Measurements from ENCODE around the gene FRMD3.
A peak's percentile ranks its signal among the peaks of the same experiment; 100 is the strongest.

The FRMD3 gene

GRCh38 chr9:83403527-83404238, 134.5 kb downstream of the FRMD3 start:
- peaks cover 7% of the 10 kb centered on the region for H3K27me3 Mint-ChIP-seq (ENCODE audit: low read depth)
- TF ChIP-seq, protein P1, sequence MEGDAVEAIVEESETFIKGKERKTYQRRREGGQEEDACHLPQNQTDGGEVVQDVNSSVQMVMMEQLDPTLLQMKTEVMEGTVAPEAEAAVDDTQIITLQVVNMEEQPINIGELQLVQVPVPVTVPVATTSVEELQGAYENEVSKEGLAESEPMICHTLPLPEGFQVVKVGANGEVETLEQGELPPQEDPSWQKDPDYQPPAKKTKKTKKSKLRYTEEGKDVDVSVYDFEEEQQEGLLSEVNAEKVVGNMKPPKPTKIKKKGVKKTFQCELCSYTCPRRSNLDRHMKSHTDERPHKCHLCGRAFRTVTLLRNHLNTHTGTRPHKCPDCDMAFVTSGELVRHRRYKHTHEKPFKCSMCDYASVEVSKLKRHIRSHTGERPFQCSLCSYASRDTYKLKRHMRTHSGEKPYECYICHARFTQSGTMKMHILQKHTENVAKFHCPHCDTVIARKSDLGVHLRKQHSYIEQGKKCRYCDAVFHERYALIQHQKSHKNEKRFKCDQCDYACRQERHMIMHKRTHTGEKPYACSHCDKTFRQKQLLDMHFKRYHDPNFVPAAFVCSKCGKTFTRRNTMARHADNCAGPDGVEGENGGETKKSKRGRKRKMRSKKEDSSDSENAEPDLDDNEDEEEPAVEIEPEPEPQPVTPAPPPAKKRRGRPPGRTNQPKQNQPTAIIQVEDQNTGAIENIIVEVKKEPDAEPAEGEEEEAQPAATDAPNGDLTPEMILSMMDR (IDR thresholded peaks at IDR 0.05; ENCODE audit: unreplicated experiment in 3 of 3) = no peak
- no peak overlapping the region for H3K4me3 Mint-ChIP-seq
- no peaks in the 10 kb centered on the region for H3K36me3 Mint-ChIP-seq (ENCODE audit: low read depth)
- peak overlapping the region; percentile 20 to 74 (median 67) for H3K27ac Mint-ChIP-seq
- H3K9me3 Mint-ChIP-seq = peaks cover 3% of the 10 kb centered on the region
- peaks cover 10% of the 10 kb centered on the region for H3K4me1 Mint-ChIP-seq

DNA sequence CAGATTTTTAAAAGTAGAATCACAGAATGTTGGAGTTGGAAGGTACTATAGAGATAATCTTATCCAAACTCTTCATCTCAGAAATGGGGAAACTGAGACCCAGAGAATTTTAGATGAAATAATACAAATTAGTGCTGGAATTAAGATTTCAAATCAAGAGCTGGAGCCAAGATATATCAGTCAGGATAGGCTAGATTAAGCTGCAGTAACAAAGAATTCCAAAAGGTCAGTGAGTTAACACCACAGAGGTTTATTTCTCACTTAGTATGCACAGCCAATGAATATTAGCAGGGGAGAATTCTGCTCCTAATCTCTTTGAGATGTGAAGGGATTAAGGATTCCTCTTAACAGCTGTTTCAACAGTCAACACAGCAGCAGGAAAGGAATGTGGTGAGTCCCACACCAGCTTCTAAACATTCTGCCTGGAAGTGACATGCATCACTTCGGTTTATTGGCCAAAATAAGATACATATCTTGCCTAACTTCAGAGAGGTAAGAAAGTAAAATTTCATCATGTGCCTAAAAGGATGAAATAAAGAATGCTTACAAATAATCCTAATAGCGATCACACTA, 136.8 kb downstream of the FRMD3 start:
- Mint-ChIP-seq H3K4me1 (peaks cover 10% of the 10 kb centered on the region), H3K9me3 (peaks cover 3% of the 10 kb centered on the region), H3K27me3 (ENCODE audit: low read depth) (peaks cover 7% of the 10 kb centered on the region), H3K4me3 (no peak overlapping the region), H3K27ac (no peak overlapping the region), H3K36me3 (ENCODE audit: low read depth) (no peaks in the 10 kb centered on the region)
- TF ChIP-seq, protein P1 (IDR thresholded peaks at IDR 0.05; ENCODE audit: unreplicated experiment in 3 of 3) = no peak

DNA sequence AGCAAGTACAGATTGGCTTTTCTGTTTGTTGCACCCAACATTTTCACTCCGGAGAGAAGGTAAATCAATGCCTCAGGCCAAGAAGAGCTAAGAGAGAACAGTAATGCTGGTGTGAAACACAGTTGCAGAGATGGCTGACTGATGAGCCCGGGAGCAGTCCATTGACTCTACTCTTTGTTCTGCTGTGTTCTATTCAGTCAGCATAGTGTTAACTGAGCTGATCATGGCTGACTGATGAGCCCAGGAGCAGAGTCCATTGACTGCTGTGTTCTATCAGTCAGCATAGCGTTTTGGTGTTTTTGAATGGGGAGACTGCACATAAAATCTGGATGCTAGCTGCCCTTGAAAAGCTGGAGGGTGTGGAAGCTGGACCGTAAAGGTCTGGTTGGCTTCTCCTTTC, 141.4 kb downstream of the FRMD3 start:
- peaks cover 3% of the 10 kb centered on the region for H3K9me3 Mint-ChIP-seq
- H3K27me3 Mint-ChIP-seq (ENCODE audit: low read depth) = no peaks in the 10 kb centered on the region
- TF ChIP-seq, protein P1 (IDR thresholded peaks at IDR 0.05; ENCODE audit: unreplicated experiment in 3 of 3) = no peak
- no peak overlapping the region for H3K4me3 Mint-ChIP-seq
- peaks cover 4% of the 10 kb centered on the region for H3K4me1 Mint-ChIP-seq
- no peaks in the 10 kb centered on the region for H3K36me3 Mint-ChIP-seq (ENCODE audit: low read depth)
- H3K27ac Mint-ChIP-seq = no peak overlapping the region

DNA sequence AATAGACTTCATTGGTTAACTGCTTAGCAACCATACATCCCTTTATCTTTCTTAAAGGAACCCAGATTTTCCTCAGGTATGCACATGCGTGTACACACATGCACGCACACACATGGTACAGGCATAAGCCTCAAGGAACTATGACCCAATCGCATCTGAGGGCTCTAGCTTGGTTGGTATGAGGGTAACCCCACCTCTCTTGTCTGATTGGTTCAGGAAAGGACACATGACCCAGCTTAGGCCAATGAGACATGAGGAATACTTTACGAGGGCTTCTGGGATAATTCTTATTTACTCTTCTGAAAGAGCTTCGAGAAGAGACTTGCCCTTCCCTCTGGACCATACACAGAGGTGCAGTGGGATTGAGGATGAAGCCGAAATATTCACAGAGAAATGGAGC, 141.9 kb downstream of the FRMD3 start:
- peaks cover 3% of the 10 kb centered on the region for H3K9me3 Mint-ChIP-seq
- peaks cover 4% of the 10 kb centered on the region for H3K4me1 Mint-ChIP-seq
- H3K27ac Mint-ChIP-seq = no peak overlapping the region
- no peak overlapping the region for H3K4me3 Mint-ChIP-seq
- H3K27me3 Mint-ChIP-seq (ENCODE audit: low read depth) = no peaks in the 10 kb centered on the region
- TF ChIP-seq, protein P1 (IDR thresholded peaks at IDR 0.05; ENCODE audit: unreplicated experiment in 3 of 3) = no peak
- no peaks in the 10 kb centered on the region for H3K36me3 Mint-ChIP-seq (ENCODE audit: low read depth)

DNA sequence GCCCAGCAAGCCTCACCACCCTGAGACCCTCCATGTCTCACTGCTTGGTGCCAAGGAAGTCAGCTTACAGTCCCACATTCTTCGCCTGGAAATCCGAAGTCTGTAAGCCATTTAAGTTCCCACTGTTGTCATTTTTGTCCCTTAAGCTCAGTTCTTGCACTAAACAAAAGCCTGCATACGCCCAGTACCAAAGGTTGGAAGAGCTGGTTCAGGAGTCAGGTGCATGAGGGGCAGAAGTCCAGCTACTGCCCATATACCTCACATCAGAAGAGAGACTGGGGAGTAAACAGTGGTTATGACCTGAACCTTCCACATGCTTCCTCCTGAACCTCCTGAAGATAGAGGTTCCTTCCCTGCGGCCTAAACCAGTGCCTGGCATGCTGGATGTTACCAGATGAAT, 146.0 kb downstream of the FRMD3 start:
- Mint-ChIP-seq H3K27ac (no peak overlapping the region), H3K4me1 (peaks cover 4% of the 10 kb centered on the region), H3K9me3 (no peaks in the 10 kb centered on the region), H3K36me3 (ENCODE audit: low read depth) (no peaks in the 10 kb centered on the region), H3K27me3 (ENCODE audit: low read depth) (no peaks in the 10 kb centered on the region), H3K4me3 (no peak overlapping the region)
- TF ChIP-seq, protein P1 (IDR thresholded peaks at IDR 0.05; ENCODE audit: unreplicated experiment in 3 of 3) = no peak

- TF ChIP-seq, protein P1 (IDR thresholded peaks at IDR 0.05; ENCODE audit: unreplicated experiment in 3 of 3) = no peak
- Mint-ChIP-seq H3K9me3 (peaks cover 7% of the 10 kb centered on the region), H3K4me1 (no peaks in the 10 kb centered on the region), H3K27me3 (ENCODE audit: low read depth) (no peaks in the 10 kb centered on the region), H3K36me3 (ENCODE audit: low read depth) (no peaks in the 10 kb centered on the region), H3K27ac (no peak overlapping the region), H3K4me3 (no peak overlapping the region)
Measured at GRCh38 chr9:83388346-83388745, 149.9 kb downstream of the FRMD3 start.
